Cardiac muscle cell (in vitro differentiated cells and primary cell): ENCODE results near the gene RASGRF2. TPM values are rescaled to one million over a fixed set of nuclear protein-coding genes. Genes with fewer than 3 reads are reported as not detected.

Experiments used
- DNase-seq, 2 donors: peaks; one replicate each; pipeline versions ENCODE4 v3.0.0 to v3.0.0-alpha.2; 2010 to 2017; ENCODE audit warnings: low read depth in 1 of 2, low spot score in 1 of 2
- H3K27ac ChIP-seq: fragments of 200-600 bp; sonication (generic); 2 replicates; pipeline ENCODE4 v1.5.1; 2016
- H3K27me3 ChIP-seq: fragments of 200-600 bp; sonication (generic); 2 replicates; pipeline ENCODE4 v1.6.0; 2016; ENCODE audit warnings: control low read depth
- H3K36me3 ChIP-seq: fragments of 200-600 bp; sonication (generic); 2 replicates; pipeline ENCODE4 v1.5.1; 2016; ENCODE audit warnings: control low read depth
- H3K4me1 ChIP-seq: fragments of 200-600 bp; sonication (generic); 2 replicates; pipeline ENCODE4 v1.8.1; 2017; ENCODE audit warnings: low read depth, mild to moderate bottlenecking, mixed run types
- H3K4me3 ChIP-seq: fragments of 200-600 bp; sonication (generic); 2 replicates; pipeline ENCODE4 v1.5.1; 2016; ENCODE audit warnings: mild to moderate bottlenecking
- H3K9me3 ChIP-seq: fragments of 200-600 bp; sonication (generic); 2 replicates; pipeline ENCODE4 v1.5.1; 2017; ENCODE audit warnings: low read depth, mild to moderate bottlenecking, control low read depth
- polyA plus RNA-seq: library from polyadenylated mRNA; unstranded; fragments of >200 nt; fragmentation: Nextera tagmentation; extraction: Ambion mirVana; gene quantifications from 2 replicates; pipeline ENCODE4 v1.2.1, GENCODE V29; 2016
- total RNA-seq: library from RNA; depleted of rRNA; stranded (reverse); fragments of >200 nt; gene quantifications from 2 replicates; pipeline ENCODE4 v1.2.3, GENCODE V29; 2016
- TF ChIP-seq, protein P1 (sequence below): IDR thresholded peaks from 2 replicates; pipeline ENCODE4 v1.5.1; 2012; ENCODE audit warnings: low read depth, mild to moderate bottlenecking, low read length

RASGRF2 gene
- total and polyA plus RNA-seq, 2 experiments from 2014 or later, result 0.06 to 0.33 TPM

DNA sequence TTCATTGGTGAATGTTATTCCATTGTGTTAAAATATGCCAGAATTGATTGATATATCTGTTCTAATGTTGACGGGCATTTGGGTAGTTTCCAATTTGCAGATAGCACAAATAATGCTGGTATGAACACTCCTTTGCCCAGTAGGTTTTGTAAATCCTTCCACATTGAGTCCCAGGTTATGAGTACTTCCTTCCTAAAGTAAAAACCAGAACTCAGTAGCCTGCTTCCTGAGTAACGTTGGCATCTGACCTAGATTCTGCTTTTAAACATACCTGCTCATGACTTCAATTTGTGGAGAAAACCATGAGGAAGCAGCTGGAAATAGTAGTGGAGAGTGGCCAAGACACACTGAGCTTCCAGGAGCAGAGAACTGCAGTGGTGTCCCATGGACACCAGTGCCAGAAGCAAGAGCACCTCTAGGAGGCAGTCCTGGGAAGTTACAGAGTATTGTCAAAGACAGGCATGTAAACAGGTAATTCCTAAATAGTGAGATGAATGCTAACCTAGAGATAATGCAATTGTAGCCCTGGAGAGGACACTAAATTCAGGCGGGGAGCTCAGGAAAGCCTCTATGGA is 24.3 kb upstream of the RASGRF2 start:
- Histone ChIP-seq H3K27me3 (no peaks in the 10 kb centered on the region), H3K4me1 (no peaks in the 10 kb centered on the region), H3K27ac (no peak overlapping the region), H3K9me3 (no peaks in the 10 kb centered on the region), H3K36me3 (no peaks in the 10 kb centered on the region), H3K4me3 (no peak overlapping the region)
- DNase-seq, result no peak
- TF ChIP-seq, protein P1, sequence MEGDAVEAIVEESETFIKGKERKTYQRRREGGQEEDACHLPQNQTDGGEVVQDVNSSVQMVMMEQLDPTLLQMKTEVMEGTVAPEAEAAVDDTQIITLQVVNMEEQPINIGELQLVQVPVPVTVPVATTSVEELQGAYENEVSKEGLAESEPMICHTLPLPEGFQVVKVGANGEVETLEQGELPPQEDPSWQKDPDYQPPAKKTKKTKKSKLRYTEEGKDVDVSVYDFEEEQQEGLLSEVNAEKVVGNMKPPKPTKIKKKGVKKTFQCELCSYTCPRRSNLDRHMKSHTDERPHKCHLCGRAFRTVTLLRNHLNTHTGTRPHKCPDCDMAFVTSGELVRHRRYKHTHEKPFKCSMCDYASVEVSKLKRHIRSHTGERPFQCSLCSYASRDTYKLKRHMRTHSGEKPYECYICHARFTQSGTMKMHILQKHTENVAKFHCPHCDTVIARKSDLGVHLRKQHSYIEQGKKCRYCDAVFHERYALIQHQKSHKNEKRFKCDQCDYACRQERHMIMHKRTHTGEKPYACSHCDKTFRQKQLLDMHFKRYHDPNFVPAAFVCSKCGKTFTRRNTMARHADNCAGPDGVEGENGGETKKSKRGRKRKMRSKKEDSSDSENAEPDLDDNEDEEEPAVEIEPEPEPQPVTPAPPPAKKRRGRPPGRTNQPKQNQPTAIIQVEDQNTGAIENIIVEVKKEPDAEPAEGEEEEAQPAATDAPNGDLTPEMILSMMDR, result no peak

DNA sequence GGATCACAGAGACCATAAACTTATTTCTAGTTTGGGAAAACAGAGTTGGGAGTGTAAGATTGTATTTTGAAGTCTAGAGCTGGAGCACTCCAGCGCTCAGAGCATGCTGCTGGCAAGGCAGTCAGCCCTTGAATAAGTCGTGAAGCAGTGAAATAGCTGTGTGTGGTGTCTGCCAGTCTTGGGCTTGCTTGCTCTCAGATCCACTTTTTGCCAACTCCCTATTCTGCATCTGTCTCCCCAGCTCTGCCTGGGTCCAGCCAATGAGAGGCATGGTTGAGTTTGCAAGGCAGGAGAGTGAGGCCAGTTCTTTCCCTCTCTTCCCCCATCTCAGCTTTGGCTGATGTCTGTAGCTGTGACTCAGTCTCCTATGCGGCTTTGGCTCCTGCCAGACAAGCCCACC is 23.3 kb upstream of the RASGRF2 start:
- no peaks in the 10 kb centered on the region for H3K36me3 ChIP-seq
- TF ChIP-seq, protein P1, result no peak
- DNase-seq, result no peak
- no peaks in the 10 kb centered on the region for H3K27me3 ChIP-seq
- H3K4me1 ChIP-seq, result no peaks in the 10 kb centered on the region
- H3K4me3 ChIP-seq, result no peak overlapping the region
- H3K27ac ChIP-seq, result no peak overlapping the region
- H3K9me3 ChIP-seq, result no peaks in the 10 kb centered on the region

DNA sequence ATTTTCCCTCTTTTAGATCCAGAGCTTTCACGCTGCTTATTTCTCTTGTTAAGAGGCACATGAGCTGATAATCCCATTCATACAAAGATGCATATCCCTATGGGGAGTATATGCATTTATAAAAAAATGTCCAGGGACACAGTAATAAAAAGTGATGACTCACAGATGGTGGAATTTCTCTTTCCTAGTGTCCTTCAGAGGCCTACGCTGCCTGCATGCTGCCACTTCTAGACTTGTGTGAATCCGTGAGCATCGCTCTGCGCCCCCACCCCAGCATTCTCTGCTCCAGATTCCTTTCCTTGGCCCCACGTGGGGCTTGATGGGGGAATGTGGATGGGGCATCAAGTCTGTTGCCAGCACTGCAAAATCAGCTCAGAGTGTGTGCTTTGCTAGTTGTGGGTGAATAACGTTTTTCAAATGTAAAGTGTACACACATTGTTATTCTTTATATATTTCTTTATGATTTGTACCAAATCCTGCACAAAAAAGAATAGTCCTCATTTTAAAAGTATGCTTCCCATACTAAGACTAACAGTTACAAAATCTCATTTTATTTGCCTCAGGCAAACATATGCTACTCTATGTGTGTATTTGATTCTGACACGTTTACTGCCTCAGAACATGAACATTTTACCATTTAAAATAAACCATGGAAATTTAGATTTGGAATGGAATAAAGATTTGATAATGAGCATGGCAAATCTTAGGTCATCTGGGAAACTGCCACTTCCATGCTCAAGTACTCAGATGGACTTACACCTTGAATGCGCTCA is 22.4 kb upstream of the RASGRF2 start:
- Histone ChIP-seq H3K27ac (no peak overlapping the region), H3K4me1 (no peaks in the 10 kb centered on the region), H3K27me3 (no peaks in the 10 kb centered on the region), H3K9me3 (no peaks in the 10 kb centered on the region), H3K36me3 (no peaks in the 10 kb centered on the region), H3K4me3 (no peak overlapping the region)
- DNase-seq, result no peak
- TF ChIP-seq, protein P1, result no peak

DNA sequence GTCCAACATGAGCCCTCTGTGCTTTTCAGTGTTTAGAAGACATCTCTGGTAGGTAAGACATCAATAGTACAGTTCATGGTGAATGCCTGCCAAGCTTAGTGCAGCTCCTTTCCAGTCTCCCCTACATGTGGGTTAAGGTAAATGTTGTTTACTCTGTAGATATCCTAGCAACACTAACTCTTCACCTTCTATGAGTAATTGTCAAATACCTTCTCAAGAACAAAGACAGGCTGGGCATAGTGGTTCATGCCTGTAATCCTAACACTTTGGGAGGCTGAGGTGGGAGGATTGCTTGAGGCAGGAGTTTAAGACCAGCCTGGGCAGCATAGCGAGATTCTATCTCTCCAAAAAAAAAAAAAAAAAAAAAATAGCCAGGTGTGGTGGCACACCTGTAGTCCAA is 18.7 kb upstream of the RASGRF2 start:
- no peaks in the 10 kb centered on the region for H3K9me3 ChIP-seq
- no peaks in the 10 kb centered on the region for H3K27me3 ChIP-seq
- H3K36me3 ChIP-seq, result no peaks in the 10 kb centered on the region
- H3K4me3 ChIP-seq, result no peak overlapping the region
- no peaks in the 10 kb centered on the region for H3K4me1 ChIP-seq
- DNase-seq, result no peak
- TF ChIP-seq, protein P1, result no peak
- H3K27ac ChIP-seq, result no peak overlapping the region

- H3K4me1 ChIP-seq, result no peaks in the 10 kb centered on the region
- no peak for DNase-seq
- no peak overlapping the region for H3K4me3 ChIP-seq
- TF ChIP-seq, protein P1, result no peak
- no peaks in the 10 kb centered on the region for H3K9me3 ChIP-seq
- H3K27me3 ChIP-seq, result peaks cover 22% of the 10 kb centered on the region
- no peaks in the 10 kb centered on the region for H3K36me3 ChIP-seq
- H3K27ac ChIP-seq, result no peak overlapping the region
Observed at GRCh38 chr5:80951366-80951765, 8.8 kb upstream of the RASGRF2 start.
